ENCODE results near the gene ARHGAP6. TPM values are rescaled to one million over a fixed set of nuclear protein-coding genes. Genes with fewer than 3 reads are reported as not detected.

ARHGAP6 gene
- total RNA-seq, 1 donor from 2014 or later = 1.2 TPM

- no peaks in the 10 kb centered on the region for H3K79me2 ChIP-seq (ENCODE audit: low read depth)
- peaks cover under 1% of the 10 kb centered on the region for H3K27me3 Mint-ChIP-seq (ENCODE audit: insufficient read depth, low read depth)
- H3K9ac ChIP-seq = no peak overlapping the region
- H4K20me1 ChIP-seq (ENCODE audit: low read depth) = no peaks in the 10 kb centered on the region
- no peak overlapping the region for H3K4me3 ChIP-seq
- no peaks in the 10 kb centered on the region for H3K4me1 ChIP-seq
- H3F3A ChIP-seq (ENCODE audit: low read depth) = no peaks in the 10 kb centered on the region
- no peak overlapping the region for H3K27ac ChIP-seq
- H3K4me2 ChIP-seq = no peak overlapping the region
- H3K36me3 Mint-ChIP-seq = no peaks in the 10 kb centered on the region
- no peak overlapping the region for H3K4me3 Mint-ChIP-seq
- DNase-seq (ENCODE audit: low spot score) = no peak
- H2AFZ ChIP-seq (replicated peaks) = no peak overlapping the region
- no peak overlapping the region for H3K27ac Mint-ChIP-seq
- no peaks in the 10 kb centered on the region for H3K27me3 ChIP-seq
- H3K9me3 Mint-ChIP-seq = peaks cover 3% of the 10 kb centered on the region
- no peaks in the 10 kb centered on the region for H3K36me3 ChIP-seq
- H3K4me1 Mint-ChIP-seq = no peaks in the 10 kb centered on the region
- TF ChIP-seq EZH2 (IDR thresholded peaks at IDR 0.05) (no peak), EZH2phosphoT487 (IDR thresholded peaks at IDR 0.05) (no peak)
- TF ChIP-seq, protein P1, sequence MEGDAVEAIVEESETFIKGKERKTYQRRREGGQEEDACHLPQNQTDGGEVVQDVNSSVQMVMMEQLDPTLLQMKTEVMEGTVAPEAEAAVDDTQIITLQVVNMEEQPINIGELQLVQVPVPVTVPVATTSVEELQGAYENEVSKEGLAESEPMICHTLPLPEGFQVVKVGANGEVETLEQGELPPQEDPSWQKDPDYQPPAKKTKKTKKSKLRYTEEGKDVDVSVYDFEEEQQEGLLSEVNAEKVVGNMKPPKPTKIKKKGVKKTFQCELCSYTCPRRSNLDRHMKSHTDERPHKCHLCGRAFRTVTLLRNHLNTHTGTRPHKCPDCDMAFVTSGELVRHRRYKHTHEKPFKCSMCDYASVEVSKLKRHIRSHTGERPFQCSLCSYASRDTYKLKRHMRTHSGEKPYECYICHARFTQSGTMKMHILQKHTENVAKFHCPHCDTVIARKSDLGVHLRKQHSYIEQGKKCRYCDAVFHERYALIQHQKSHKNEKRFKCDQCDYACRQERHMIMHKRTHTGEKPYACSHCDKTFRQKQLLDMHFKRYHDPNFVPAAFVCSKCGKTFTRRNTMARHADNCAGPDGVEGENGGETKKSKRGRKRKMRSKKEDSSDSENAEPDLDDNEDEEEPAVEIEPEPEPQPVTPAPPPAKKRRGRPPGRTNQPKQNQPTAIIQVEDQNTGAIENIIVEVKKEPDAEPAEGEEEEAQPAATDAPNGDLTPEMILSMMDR (IDR thresholded peaks at IDR 0.05) = no peak
- H3K9me3 ChIP-seq (ENCODE audit: low read depth) = no peaks in the 10 kb centered on the region
Observed at GRCh38 chrX:11698702-11699101, 33.0 kb upstream of the ARHGAP6 start.

DNA sequence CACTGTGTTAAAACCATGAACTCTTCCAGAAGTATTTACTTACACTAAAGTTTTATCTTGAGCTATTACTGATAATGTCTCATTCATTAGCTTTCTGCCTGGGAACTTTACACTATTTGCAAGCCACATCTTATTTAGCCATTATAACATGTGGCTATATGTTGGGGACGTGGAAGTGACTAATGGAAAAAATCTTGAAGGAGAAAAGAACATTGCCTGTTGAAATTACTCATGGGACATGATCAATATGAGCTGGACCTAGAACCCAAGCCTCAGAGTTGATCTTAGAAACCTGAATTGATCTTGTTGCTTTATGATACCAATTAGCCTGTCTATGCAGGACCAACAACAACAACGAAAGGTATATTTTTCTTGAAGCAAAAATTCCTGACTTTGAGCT lies 22.5 kb upstream of the ARHGAP6 start:
- no peaks in the 10 kb centered on the region for H3K9me3 ChIP-seq (ENCODE audit: low read depth)
- H3K27me3 ChIP-seq = no peaks in the 10 kb centered on the region
- TF ChIP-seq, protein P1 (IDR thresholded peaks at IDR 0.05) = no peak
- TF ChIP-seq EZH2 (IDR thresholded peaks at IDR 0.05) (no peak), EZH2phosphoT487 (IDR thresholded peaks at IDR 0.05) (no peak)
- DNase-seq (ENCODE audit: low spot score) = no peak
- no peak overlapping the region for H3K27ac ChIP-seq
- no peak overlapping the region for H2AFZ ChIP-seq (replicated peaks)
- Mint-ChIP-seq H3K27me3 (ENCODE audit: insufficient read depth, low read depth) (no peaks in the 10 kb centered on the region), H3K4me1 (no peaks in the 10 kb centered on the region), H3K9me3 (no peaks in the 10 kb centered on the region), H3K4me3 (no peak overlapping the region), H3K36me3 (no peaks in the 10 kb centered on the region), H3K27ac (no peak overlapping the region)
- H3K4me1 ChIP-seq = no peaks in the 10 kb centered on the region
- H3K79me2 ChIP-seq (ENCODE audit: low read depth) = no peaks in the 10 kb centered on the region
- no peaks in the 10 kb centered on the region for H4K20me1 ChIP-seq (ENCODE audit: low read depth)
- no peaks in the 10 kb centered on the region for H3F3A ChIP-seq (ENCODE audit: low read depth)
- H3K9ac ChIP-seq = no peak overlapping the region
- H3K4me3 ChIP-seq = no peak overlapping the region
- H3K4me2 ChIP-seq = no peak overlapping the region
- no peaks in the 10 kb centered on the region for H3K36me3 ChIP-seq

- Histone ChIP-seq H3K9me3 (ENCODE audit: low read depth) (no peaks in the 10 kb centered on the region), H3K4me1 (no peaks in the 10 kb centered on the region), H3K36me3 (no peaks in the 10 kb centered on the region), H3K4me2 (no peak overlapping the region), H3K27ac (no peak overlapping the region), H3F3A (ENCODE audit: low read depth) (no peaks in the 10 kb centered on the region), H3K9ac (no peak overlapping the region), H2AFZ (replicated peaks) (no peak overlapping the region), H4K20me1 (ENCODE audit: low read depth) (no peaks in the 10 kb centered on the region), H3K79me2 (ENCODE audit: low read depth) (no peaks in the 10 kb centered on the region), H3K27me3 (no peaks in the 10 kb centered on the region), H3K4me3 (no peak overlapping the region)
- H3K27ac Mint-ChIP-seq = no peak overlapping the region
- DNase-seq (ENCODE audit: low spot score) = no peak
- no peak for TF ChIP-seq EZH2 (IDR thresholded peaks at IDR 0.05)
- TF ChIP-seq EZH2phosphoT487 (IDR thresholded peaks at IDR 0.05) = no peak
- TF ChIP-seq, protein P1 (IDR thresholded peaks at IDR 0.05) = no peak
- no peak overlapping the region for H3K4me3 Mint-ChIP-seq
- no peaks in the 10 kb centered on the region for H3K4me1 Mint-ChIP-seq
- H3K9me3 Mint-ChIP-seq = no peaks in the 10 kb centered on the region
- H3K36me3 Mint-ChIP-seq = no peaks in the 10 kb centered on the region
- no peaks in the 10 kb centered on the region for H3K27me3 Mint-ChIP-seq (ENCODE audit: insufficient read depth, low read depth)
Observed at GRCh38 chrX:11687157-11687556, 21.4 kb upstream of the ARHGAP6 start.

Measured in neural progenitor cell (in vitro differentiated cells).